MM.1S (cell line): ENCODE data around the gene GINS2.

Experiments used
- DNase-seq: peaks from one replicate; pipeline ENCODE4 v3.0.0-alpha.2; 2015
- H2AFZ ChIP-seq: fragments of 300-600 bp; sonication (generic); 2 replicates; pipeline ENCODE4 v1.6.0; 2016; ENCODE audit warnings: antibody characterized with exemption, low read length
- H3F3A ChIP-seq: fragments of 300-600 bp; sonication (generic); 2 replicates; pipeline ENCODE4 v1.6.1; 2016; ENCODE audit warnings: mild to moderate bottlenecking, antibody characterized with exemption, low read length, moderate library complexity, mixed read lengths; ENCODE audit not compliant: insufficient read depth
- H3K27ac ChIP-seq: fragments of 300-600 bp; sonication (generic); 2 replicates; pipeline ENCODE4 v1.5.1; 2016; ENCODE audit warnings: mild to moderate bottlenecking, low read length
- H3K27me3 ChIP-seq: fragments of 300-600 bp; sonication (generic); replicated peaks from 2 replicates; pipeline ENCODE4 v1.6.0; 2016; ENCODE audit warnings: low read length; ENCODE audit not compliant: insufficient read depth
- H3K36me3 ChIP-seq: fragments of 300-600 bp; sonication (generic); replicated peaks from 2 replicates; pipeline ENCODE4 v1.6.1; 2016; ENCODE audit warnings: mild to moderate bottlenecking, low read length, mixed read lengths; ENCODE audit not compliant: insufficient read depth
- H3K4me1 ChIP-seq: fragments of 300-600 bp; sonication (generic); 2 replicates; pipeline ENCODE4 v1.6.1; 2016; ENCODE audit warnings: low read length, mixed read lengths
- H3K4me2 ChIP-seq: fragments of 300-600 bp; sonication (generic); 2 replicates; pipeline ENCODE4 v1.6.0; 2016; ENCODE audit warnings: low read depth, low read length
- H3K4me3 ChIP-seq: fragments of 300-600 bp; sonication (generic); 2 replicates; pipeline ENCODE4 v1.5.1; 2016; ENCODE audit warnings: low read length, mixed read lengths
- H3K79me2 ChIP-seq: fragments of 300-600 bp; sonication (generic); 2 replicates; pipeline ENCODE4 v1.6.1; 2016; ENCODE audit warnings: mixed run types, low read length, mixed read lengths
- H3K9ac ChIP-seq: fragments of 300-600 bp; sonication (generic); 2 replicates; pipeline ENCODE4 v1.6.1; 2016; ENCODE audit warnings: low read length, mixed read lengths
- H3K9me2 ChIP-seq: fragments of 300-600 bp; sonication (generic); replicated peaks from 2 replicates; pipeline ENCODE4 v1.6.1; 2016; ENCODE audit warnings: mild to moderate bottlenecking, low read length, mixed read lengths; ENCODE audit not compliant: insufficient read depth
- H3K9me3 ChIP-seq: fragments of 300-600 bp; sonication (generic); replicated peaks from 2 replicates; pipeline ENCODE4 v1.6.1; 2016; ENCODE audit warnings: mild to moderate bottlenecking, low read length, mixed read lengths; ENCODE audit not compliant: insufficient read depth
- H4K20me1 ChIP-seq: fragments of 300-600 bp; sonication (generic); 2 replicates; pipeline ENCODE4 v1.6.1; 2016; ENCODE audit warnings: mild to moderate bottlenecking, low read length, moderate library complexity, mixed read lengths; ENCODE audit not compliant: insufficient read depth
- CTCF ChIP-seq: fragments of 300-600 bp; sonication (generic); IDR thresholded peaks from 2 replicates; pipeline ENCODE4 v1.5.1; 2016; ENCODE audit warnings: antibody characterized with exemption, low read length, mixed read lengths
- EZH2 ChIP-seq: fragments of 300-600 bp; sonication (generic); optimal IDR thresholded peaks from 2 replicates; pipeline ENCODE3; 2017; ENCODE audit warnings: low read depth, mild to moderate bottlenecking, antibody characterized with exemption, low read length, mixed read lengths
- EZH2phosphoT487 ChIP-seq: fragments of 300-600 bp; sonication (generic); IDR thresholded peaks from 2 replicates; pipeline ENCODE4 v1.6.1; 2018; ENCODE audit warnings: antibody characterized with exemption, low read length

The GINS2 gene

DNA sequence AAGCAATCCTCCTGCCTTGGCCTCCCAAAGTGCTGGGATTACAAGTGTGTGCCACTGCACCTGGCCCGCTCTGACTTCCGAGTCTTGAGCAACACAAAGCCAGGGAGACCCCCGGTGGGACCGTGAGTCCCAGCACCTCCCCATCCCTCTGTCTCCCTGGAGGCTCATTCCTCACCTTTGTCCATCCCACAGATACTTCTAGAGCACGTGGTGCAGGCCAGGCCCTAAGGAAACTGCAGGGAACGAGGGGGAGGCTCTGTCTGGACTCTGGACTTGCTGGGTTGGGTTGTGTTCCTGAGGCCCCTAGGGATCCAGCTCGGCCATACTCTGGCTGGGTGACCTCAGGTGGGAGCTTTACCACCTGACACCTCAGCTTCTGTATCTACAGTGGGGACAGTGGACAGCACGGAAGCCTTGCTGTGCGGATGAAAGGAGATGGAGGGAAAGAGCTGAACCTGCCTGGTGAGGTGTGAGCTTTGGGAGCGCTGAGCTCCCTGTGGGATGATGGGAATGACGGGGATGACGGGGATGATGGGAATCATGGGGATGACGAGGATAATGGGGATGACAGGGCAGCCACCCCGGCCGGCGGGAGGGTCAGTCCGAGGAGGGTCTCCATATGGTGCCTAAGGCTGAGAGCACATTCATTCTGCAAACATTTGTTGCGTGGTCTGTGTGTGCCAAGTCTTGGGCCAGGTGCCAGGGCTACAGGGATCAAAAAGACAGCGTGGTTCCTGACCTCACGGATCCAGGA, 35.5 kb upstream of the GINS2 start:
- no peak for TF ChIP-seq EZH2
- TF ChIP-seq CTCF: no peak
- TF ChIP-seq EZH2phosphoT487: no peak
- H3K9me3 ChIP-seq: no peaks in the 10 kb centered on the region
- H3K79me2 ChIP-seq: no peaks in the 10 kb centered on the region
- H3F3A ChIP-seq: no peaks in the 10 kb centered on the region
- no peak for DNase-seq
- no peak overlapping the region for H3K4me2 ChIP-seq
- no peaks in the 10 kb centered on the region for H4K20me1 ChIP-seq
- peaks cover 6% of the 10 kb centered on the region; the same call in 1 of the 2 replicates for H3K27me3 ChIP-seq
- no peak overlapping the region for H3K4me3 ChIP-seq
- H3K9me2 ChIP-seq: no peaks in the 10 kb centered on the region
- H3K27ac ChIP-seq: no peak overlapping the region
- H3K9ac ChIP-seq: no peak overlapping the region
- no peak overlapping the region for H2AFZ ChIP-seq
- H3K4me1 ChIP-seq: no peaks in the 10 kb centered on the region
- H3K36me3 ChIP-seq: no peaks in the 10 kb centered on the region

- Histone ChIP-seq H3K4me1 (no peaks in the 10 kb centered on the region), H2AFZ (no peak overlapping the region), H3K9ac (no peak overlapping the region), H3K27ac (no peak overlapping the region), H3F3A (no peaks in the 10 kb centered on the region), H3K36me3 (no peaks in the 10 kb centered on the region), H3K27me3 (peaks cover 6% of the 10 kb centered on the region; the same call in 1 of the 2 replicates), H3K4me2 (no peak overlapping the region), H3K9me2 (no peaks in the 10 kb centered on the region), H3K79me2 (no peaks in the 10 kb centered on the region), H4K20me1 (no peaks in the 10 kb centered on the region), H3K4me3 (no peak overlapping the region), H3K9me3 (no peaks in the 10 kb centered on the region)
- no peak for DNase-seq
- TF ChIP-seq EZH2 (no peak), EZH2phosphoT487 (no peak), CTCF (no peak)
Observed at GRCh38 chr16:85722128-85722893, 33.6 kb upstream of the GINS2 start.

DNA sequence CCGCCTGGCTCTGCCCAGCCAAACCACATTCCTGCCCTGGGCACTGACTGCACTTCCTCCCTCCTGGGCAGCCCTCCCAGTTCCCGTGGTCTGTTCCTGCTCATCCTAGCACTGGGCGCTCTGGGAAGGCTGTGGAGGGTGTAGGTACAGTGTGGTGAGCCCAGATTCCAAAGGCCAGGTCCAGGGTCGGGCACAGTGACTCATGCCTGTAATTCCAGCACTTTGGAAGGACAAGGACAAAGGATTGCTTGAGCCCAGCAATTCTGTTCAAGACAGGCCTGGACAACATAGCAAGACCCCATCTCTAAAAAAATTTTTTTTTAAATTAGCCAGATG, 31.5 kb upstream of the GINS2 start:
- no peaks in the 10 kb centered on the region for H3K9me3 ChIP-seq
- H3K27me3 ChIP-seq: peaks cover 23% of the 10 kb centered on the region; the same call in 1 of the 2 replicates
- no peak for DNase-seq
- no peaks in the 10 kb centered on the region for H3K79me2 ChIP-seq
- no peaks in the 10 kb centered on the region for H3K36me3 ChIP-seq
- no peak overlapping the region for H3K4me3 ChIP-seq
- no peak overlapping the region for H3K9ac ChIP-seq
- no peak overlapping the region for H2AFZ ChIP-seq
- H3K9me2 ChIP-seq: no peaks in the 10 kb centered on the region
- H3K4me1 ChIP-seq: no peaks in the 10 kb centered on the region
- H3F3A ChIP-seq: no peaks in the 10 kb centered on the region
- no peak overlapping the region for H3K27ac ChIP-seq
- TF ChIP-seq CTCF (no peak), EZH2phosphoT487 (no peak), EZH2 (no peak)
- no peaks in the 10 kb centered on the region for H4K20me1 ChIP-seq
- H3K4me2 ChIP-seq: no peak overlapping the region
